ENCODE data around the gene SIRT7. TPM values are rescaled to one million over a fixed set of nuclear protein-coding genes. Genes with fewer than 3 reads are reported as not detected.

SIRT7 gene
- total RNA-seq, 1 donor from 2014 or later = 62.7 TPM

GRCh38 chr17:81907219-81908145 lies 10.5 kb downstream of the SIRT7 start:
- intact Hi-C loops (cut with micrococcal nuclease) = no loop called here

DNA sequence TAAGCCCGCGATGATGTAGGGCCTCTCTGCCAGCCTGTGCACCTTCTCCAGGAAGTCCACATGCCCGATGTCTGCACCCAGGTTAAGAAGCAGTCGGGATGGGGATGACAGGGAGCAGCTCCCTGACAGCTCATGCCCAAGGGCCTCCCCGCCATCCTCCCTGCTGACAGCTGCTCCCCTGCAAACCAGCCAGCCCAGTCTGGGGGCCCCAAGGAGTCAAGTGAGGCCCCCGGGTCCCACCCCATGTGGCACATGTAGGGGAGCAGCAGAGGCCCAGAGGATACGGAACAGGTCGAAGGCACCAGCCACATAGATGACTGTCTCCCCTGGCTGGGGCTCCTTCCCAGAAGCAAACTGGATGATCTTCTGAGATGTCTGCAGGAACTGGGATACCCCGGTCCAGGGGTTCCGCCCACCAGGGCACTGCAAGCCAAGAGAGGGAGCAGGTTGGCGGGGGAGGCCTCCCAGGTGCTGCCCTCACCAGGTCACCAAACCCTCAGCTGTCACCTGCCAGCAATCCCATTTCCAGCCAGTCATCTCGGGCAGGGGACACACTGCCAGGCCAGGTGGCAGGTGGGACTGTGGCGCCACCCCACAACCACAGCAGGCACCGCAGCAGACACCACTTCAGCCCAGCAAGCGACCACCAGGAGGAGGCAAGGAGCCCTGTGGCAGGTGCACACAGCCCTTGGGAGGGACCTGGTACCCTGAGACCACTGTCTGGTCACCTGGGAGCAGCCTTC lies 11.3 kb downstream of the SIRT7 start:
- intact Hi-C loops (cut with micrococcal nuclease) = no loop called here

DNA sequence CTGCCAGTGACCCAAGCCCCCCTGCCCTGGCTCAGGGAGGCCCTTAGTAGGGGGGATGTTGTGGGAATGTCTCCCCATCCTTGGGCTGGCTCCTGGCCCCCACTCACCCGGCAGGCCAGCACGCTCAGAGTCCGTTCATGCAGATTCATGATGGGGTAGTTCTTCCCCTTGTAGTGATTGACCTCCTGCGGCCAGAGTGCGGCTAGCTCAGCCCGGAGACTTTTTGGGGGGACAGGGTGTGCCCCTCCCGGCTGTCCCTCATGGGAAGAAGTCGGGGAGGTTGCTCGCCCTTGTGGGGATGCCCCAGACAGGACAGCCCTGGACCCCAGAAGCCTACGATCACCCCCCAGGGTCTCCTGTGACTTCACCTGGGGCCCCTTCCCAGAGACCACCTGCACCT lies 12.0 kb downstream of the SIRT7 start:
- intact Hi-C loops (cut with micrococcal nuclease) = no loop called here

DNA sequence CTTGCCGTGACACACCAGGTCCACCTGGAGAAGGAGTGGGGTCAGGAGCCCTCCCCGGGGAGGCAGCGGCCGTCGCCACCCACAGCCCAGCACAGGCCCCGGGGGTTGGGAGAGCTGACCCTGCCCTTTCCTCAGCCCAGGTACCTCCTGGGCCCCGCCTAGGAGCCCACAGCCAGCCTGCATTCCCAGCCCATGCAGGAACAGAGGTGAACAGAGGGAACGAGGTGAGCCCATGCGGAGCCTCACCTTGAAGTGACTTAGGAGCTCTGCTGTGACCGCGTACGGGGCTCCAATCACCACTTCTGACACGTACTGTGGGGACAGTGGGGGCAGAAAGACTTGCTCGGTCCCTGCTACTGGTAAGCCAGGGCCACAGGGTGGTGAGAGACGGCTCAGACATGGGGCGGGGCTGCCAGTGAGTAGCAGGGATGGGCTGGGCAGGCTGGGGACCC lies 12.5 kb downstream of the SIRT7 start:
- intact Hi-C loops (cut with micrococcal nuclease) = no loop called here

- intact Hi-C loops (cut with micrococcal nuclease) = no loop called here
Measured at GRCh38 chr17:81904600-81905423, 13.2 kb downstream of the SIRT7 start.

DNA sequence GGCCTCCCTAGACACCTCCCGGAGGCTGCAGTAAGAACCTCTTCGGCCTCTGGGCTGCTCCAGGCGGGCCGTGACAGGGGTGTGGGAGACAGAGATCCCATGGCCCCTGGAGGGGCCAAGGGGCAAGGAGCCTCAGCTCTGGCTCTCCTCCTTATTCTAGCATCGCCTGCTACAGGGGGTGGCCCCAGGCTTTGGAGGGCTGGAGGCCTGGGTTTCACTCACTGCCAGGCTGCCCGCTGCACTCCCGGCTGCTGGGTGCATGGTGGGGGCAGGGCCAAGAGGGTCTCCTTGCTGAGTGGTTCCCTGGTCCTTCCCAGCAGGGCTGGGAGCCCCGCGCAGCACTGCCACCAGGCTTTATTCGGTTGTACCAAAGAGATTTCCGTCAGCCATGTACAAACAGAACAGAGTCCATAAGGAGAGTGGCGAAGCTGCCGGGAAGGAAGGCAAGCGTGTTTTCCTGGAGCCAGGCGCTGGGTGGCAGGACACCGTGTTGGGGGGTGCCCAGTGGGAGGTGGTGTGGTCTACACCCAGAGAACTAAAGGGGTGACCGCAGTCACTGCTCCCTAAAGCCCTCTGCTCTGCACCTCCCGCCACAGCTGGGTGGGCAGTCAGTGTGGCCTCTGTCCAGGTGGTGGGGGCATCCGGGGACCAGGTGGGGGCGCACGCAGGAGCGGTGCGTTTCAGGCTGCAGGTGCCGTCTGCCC lies 13.9 kb downstream of the SIRT7 start:
- intact Hi-C loops (cut with micrococcal nuclease) = no loop called here

DNA sequence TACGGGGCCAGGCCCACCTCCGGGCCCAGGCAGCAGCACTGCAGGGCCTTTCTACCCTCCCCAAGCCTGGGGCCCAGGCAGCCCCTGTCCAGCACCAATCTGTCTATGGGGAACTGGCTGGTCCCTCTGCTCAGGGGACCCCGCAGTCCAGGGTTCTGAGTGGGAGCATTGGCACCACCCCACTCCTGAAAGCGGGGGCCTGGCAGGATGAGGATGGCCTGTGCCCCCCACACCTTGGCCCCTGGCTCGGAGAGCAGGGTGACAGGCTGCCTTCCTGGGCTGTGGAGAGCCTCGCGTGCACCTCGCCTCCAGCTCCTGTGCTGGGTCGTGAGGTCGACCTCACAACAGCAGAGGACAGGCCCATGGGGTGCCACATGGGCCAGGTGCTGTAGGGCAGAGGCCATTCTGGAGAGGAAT lies 14.6 kb downstream of the SIRT7 start:
- intact Hi-C loops (cut with micrococcal nuclease) = no loop called here

GRCh38 chr17:81902653-81903414 lies 15.1 kb downstream of the SIRT7 start:
- intact Hi-C loops (cut with micrococcal nuclease) = no loop called here

DNA sequence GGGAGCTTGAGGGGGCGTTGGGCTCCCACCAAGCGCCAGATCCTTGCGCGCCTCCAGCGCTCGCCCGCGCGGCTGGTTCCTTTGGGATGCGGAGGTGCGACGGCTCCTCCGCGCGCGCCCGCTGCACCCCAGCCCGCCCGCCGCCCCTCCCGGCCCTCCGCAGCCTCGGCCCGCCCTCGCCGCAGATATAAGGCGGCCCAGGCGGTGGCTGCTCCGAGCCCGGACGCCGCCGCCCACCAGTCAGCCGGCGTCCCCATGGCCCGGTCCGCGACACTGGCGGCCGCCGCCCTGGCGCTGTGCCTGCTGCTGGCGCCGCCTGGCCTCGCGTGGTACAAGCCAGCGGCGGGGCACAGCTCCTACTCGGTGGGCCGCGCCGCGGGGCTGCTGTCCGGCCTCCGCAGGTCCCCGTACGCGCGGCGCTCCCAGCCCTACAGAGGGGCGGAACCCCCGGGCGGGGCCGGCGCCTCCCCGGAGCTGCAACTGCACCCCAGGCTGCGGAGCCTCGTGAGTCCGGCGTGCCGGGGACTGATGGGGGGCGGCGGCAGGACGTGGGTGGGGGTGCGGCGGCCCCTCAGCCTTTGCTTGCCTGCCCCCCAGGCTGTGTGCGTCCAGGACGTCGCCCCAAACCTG lies 15.8 kb downstream of the SIRT7 start, which contains the start of gene NPB:
Gene NPB (plus strand): TSS at position 216 of the 630 bp plus-strand sequence. CDS start 40 bp downstream, at position 256.
- intact Hi-C loops (cut with micrococcal nuclease) = no loop called here

GRCh38 chr17:81901167-81902022 lies 16.6 kb downstream of the SIRT7 start:
- intact Hi-C loops (cut with micrococcal nuclease) = no loop called here

DNA sequence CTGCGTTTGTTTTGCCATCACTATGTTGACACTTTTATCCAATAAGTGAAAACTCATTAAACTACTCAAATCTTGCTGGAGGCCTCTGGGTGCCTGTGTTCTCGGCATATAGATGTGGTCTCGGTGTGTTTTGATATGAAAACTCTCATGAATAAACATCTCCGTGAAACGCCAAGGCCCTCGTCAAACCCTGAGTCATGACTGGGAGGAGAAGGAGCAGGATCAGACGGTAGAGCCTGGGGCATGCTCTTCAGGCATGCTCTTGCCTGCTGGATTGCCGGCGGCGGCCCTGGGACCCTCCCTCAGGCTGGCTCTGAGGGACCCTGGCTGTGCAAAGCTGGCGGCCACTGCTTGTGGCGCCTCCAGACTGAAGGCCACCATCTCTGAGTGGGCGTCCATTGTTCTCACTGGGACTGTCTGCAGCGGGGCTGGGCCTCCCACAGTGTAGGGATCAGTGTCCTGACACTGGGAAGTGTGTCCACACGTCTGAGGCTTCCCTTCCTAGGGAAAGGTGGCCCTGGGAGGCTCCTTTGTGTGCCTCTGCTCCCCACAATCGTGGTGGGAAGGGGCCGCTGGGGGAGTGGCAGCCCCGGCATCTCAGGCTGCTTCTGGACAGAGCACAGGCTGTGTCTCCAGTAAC lies 17.7 kb downstream of the SIRT7 start:
- intact Hi-C loops (cut with micrococcal nuclease) = no loop called here

GRCh38 chr17:81899514-81900166 lies 18.3 kb downstream of the SIRT7 start:
- intact Hi-C loops (cut with micrococcal nuclease) = no loop called here

GRCh38 chr17:81898885-81899284 lies 19.1 kb downstream of the SIRT7 start:
- intact Hi-C loops (cut with micrococcal nuclease) = no loop called here

DNA sequence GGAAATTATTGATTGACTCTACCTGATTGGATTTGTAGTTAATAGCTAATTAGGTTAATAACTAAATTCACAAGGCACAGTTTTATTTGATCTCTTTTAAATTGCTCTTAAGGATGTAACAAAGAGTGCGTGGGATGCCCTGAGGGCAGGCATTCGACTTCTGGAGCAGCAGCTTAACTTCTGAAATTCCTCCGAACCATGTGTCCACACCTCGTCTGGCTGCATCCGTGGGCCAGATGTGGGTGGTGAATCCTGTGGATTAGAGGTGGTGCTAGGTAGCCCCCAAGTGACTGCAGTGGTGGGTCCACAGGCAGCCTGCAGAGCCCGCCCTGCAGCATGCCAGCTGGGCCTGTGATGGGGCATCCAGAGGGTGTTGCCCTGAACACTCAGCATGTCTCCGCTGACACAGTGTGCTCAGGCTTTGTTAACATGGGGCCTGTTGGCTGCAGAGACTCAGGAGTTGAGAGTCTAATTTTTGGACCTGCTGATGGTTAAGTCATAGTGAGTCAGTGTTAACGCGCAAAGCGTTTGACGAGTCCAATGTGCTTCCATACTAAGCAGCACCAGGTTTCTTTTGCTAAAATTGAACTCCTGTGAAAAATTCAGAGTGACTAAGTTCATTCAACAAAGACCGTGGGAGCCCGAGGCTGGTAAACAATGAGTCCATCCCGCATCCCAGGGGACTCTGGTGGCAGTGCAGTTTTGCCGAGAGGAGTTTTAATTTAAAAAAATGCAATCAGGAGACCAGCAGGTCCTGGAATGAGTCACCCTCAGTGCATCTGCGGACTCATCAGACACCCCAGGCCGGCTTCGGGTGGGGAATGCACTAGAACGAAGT lies 19.7 kb downstream of the SIRT7 start:
- intact Hi-C loops (cut with micrococcal nuclease) = no loop called here

DNA sequence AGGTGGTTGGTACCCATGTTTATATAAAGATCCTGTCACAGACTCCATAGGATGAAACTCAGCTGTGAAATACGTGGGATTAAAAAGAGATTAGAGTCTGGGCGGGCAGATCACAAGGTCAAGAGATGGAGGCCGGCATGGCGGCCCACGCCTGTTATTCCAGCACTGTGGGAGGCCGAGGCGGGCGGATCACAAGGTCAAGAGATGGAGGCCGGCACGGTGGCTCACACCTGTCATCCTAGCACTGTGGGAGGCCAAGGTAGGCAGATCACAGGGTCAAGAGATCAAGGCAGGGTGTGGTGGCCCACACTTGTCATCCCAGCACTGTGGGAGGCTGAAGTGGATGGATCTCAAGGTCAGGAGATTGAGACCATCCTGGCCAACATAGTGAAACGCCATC lies 22.6 kb downstream of the SIRT7 start:
- intact Hi-C loops (cut with micrococcal nuclease) = no loop called here

GRCh38 chr17:81891303-81891552 lies 26.7 kb downstream of the SIRT7 start:
- intact Hi-C loops (cut with micrococcal nuclease) = loop anchor here (1.0 to 2.0 kb wide), 6 partner anchors 20 to 132 kb away; partner anchors contain the start of genes ARHGDIA, LRRC45, MAFG and P4HB

Data from T-helper 1 cell treated with Interleukin-12 subunit alpha and Interleukin-12 subunit beta and Interleukin-4 antibody, amounts not matched to agents 30 ng/mL and 1 ng/mL, for 36 hours (primary cell).